H1 (cell line): ENCODE measurements around the gene CASP8AP2. TPM values are rescaled to one million over a fixed set of nuclear protein-coding genes. Genes with fewer than 3 reads are reported as not detected.

Experiments used
- CTCF ChIA-PET: fragments of 300-600 bp; sonication (Branson Sonifier 250); formaldehyde crosslinking; loops from one replicate; lab custom pipeline; 2021; ENCODE audit not compliant: partially characterized antibody; lab: Charles Lee
- POLR2A ChIA-PET: fragments of 300-600 bp; sonication (Branson Sonifier 250); formaldehyde crosslinking; loops from one replicate; lab custom pipeline; 2021; ENCODE audit warnings: inconsistent platforms; ENCODE audit not compliant: partially characterized antibody; lab: Charles Lee
- DNase-seq, 2 experiments: peaks; one replicate each; pipeline versions ENCODE4 v3.0.0 to v3.0.0-alpha.2; 2010 to 2022; ENCODE audit warnings: low spot score in 2 of 2, low read depth in 1 of 2, mixed read lengths in 1 of 2
- FAIRE-seq: peaks from 2 replicates; lab custom pipeline; 2011; peaks lifted over from hg19 to GRCh38; lab: Jason Lieb, UNC
- H2AFZ ChIP-seq: 2 replicates; pipeline ENCODE4 v1.8.1; 2012; ENCODE audit warnings: low read length, inconsistent platforms
- H2AK5ac ChIP-seq: 2 replicates; pipeline ENCODE4 v1.6.1; 2013; ENCODE audit warnings: low read depth, low read length
- H2BK120ac ChIP-seq: replicated peaks from 2 replicates; pipeline ENCODE3; 2013; ENCODE audit warnings: low read depth, low read length, inconsistent platforms
- H2BK12ac ChIP-seq: 2 replicates; pipeline ENCODE4 v1.6.1; 2013; ENCODE audit warnings: low read depth, low read length
- H2BK15ac ChIP-seq: 2 replicates; pipeline ENCODE4 v1.6.1; 2013; ENCODE audit warnings: low read length
- H2BK20ac ChIP-seq: 2 replicates; pipeline ENCODE4 v1.6.1; 2013; ENCODE audit warnings: low read length
- H2BK5ac ChIP-seq: 2 replicates; pipeline ENCODE4 v1.6.1; 2013; ENCODE audit warnings: low read depth, low read length
- H3K14ac ChIP-seq: 2 replicates; pipeline ENCODE4 v1.6.1; 2013; ENCODE audit warnings: inconsistent platforms; ENCODE audit not compliant: insufficient read length
- H3K18ac ChIP-seq: 2 replicates; pipeline ENCODE4 v1.6.1; 2013; ENCODE audit warnings: low read length; ENCODE audit errors: extremely low read depth
- H3K23ac ChIP-seq: 2 replicates; pipeline ENCODE4 v1.6.1; 2013; ENCODE audit warnings: inconsistent platforms; ENCODE audit not compliant: insufficient read length
- H3K23me2 ChIP-seq: 2 replicates; pipeline ENCODE4 v1.6.1; 2013; ENCODE audit warnings: low read depth, low read length
- H3K27ac ChIP-seq: 2 replicates; pipeline ENCODE4 v1.6.1; 2011; ENCODE audit warnings: low read depth, low read length, inconsistent platforms
- H3K27me3 ChIP-seq, 4 experiments: replicated peaks in 1 of 4; 1 replicate in 1 of 4; 2 replicates in 3 of 4; pipeline versions ENCODE4 v1.6.1 to v1.8.1; 2011 to 2013; ENCODE audit warnings: low read length in 3 of 4, mild to moderate bottlenecking in 3 of 4, inconsistent platforms in 2 of 4, mixed read lengths in 2 of 4, moderate library complexity in 1 of 4; ENCODE audit not compliant: control insufficient read depth in 3 of 4, insufficient read depth in 3 of 4; ENCODE audit errors: extremely low read depth in 1 of 4
- H3K36me3 ChIP-seq, 4 experiments: 2 replicates each; pipeline versions ENCODE4 v1.6.1 to v1.8.1; 2011 to 2013; ENCODE audit warnings: mild to moderate bottlenecking in 4 of 4, low read length in 3 of 4, moderate library complexity in 2 of 4, control low read depth in 1 of 4, inconsistent platforms in 1 of 4; ENCODE audit not compliant: insufficient read depth in 4 of 4, control insufficient read depth in 2 of 4
- H3K4ac ChIP-seq: replicated peaks from 2 replicates; pipeline ENCODE3; 2013; ENCODE audit warnings: low read length, low read depth, mixed read lengths, inconsistent platforms; ENCODE audit not compliant: insufficient read length
- H3K4me1 ChIP-seq, 4 experiments: replicated peaks in 1 of 4; 1 replicate in 1 of 4; 2 replicates in 3 of 4; pipeline versions ENCODE4 v1.6.1 to v1.8.1; 2011 to 2013; ENCODE audit warnings: low read length in 3 of 4, inconsistent platforms in 2 of 4, mixed read lengths in 1 of 4; ENCODE audit not compliant: insufficient read depth in 4 of 4, control insufficient read depth in 3 of 4
- H3K4me2 ChIP-seq, 2 experiments: 2 replicates each; pipeline versions ENCODE4 v1.6.1 to v1.8.1; 2011 to 2013; ENCODE audit warnings: low read depth in 2 of 2, low read length in 2 of 2, control low read depth in 1 of 2, inconsistent platforms in 1 of 2, mild to moderate bottlenecking in 1 of 2; ENCODE audit not compliant: insufficient read depth in 1 of 2
- H3K4me3 ChIP-seq, 4 experiments: fragments of 200-600, 300-600 bp in 1 of 4; sonication (generic), shearing (Covaris generic), sonication (Bioruptor Twin) in 1 of 4; 2 replicates each; pipeline versions ENCODE4 v1.5.1 to v1.8.1; 2011 to 2016; ENCODE audit warnings: low read length in 4 of 4, low read depth in 3 of 4, control low read depth in 2 of 4, inconsistent platforms in 2 of 4, mild to moderate bottlenecking in 2 of 4, mixed read lengths in 1 of 4, moderate library complexity in 1 of 4; ENCODE audit not compliant: insufficient read depth in 2 of 4; ENCODE audit errors: extremely low read depth in 1 of 4
- H3K56ac ChIP-seq: replicated peaks from 2 replicates; pipeline ENCODE3; 2013; ENCODE audit warnings: low read depth, mild to moderate bottlenecking, mixed read lengths, low read length, inconsistent platforms; ENCODE audit not compliant: insufficient read length
- H3K79me1 ChIP-seq: 2 replicates; pipeline ENCODE4 v1.6.1; 2013; ENCODE audit warnings: low read depth, low read length, control low read depth
- H3K79me2 ChIP-seq, 2 experiments: 2 replicates each; pipeline versions ENCODE4 v1.6.1 to v1.8.1; 2012 to 2013; ENCODE audit warnings: low read length in 2 of 2, mild to moderate bottlenecking in 2 of 2, inconsistent platforms in 1 of 2; ENCODE audit not compliant: insufficient read depth in 2 of 2, control insufficient read depth in 1 of 2
- H3K9ac ChIP-seq, 4 experiments: replicated peaks in 1 of 4; 1 replicate in 1 of 4; 2 replicates in 3 of 4; pipeline versions ENCODE4 v1.6.1 to v1.8.1; 2011 to 2013; ENCODE audit warnings: low read depth in 3 of 4, low read length in 3 of 4, control low read depth in 2 of 4, mild to moderate bottlenecking in 2 of 4, moderate library complexity in 2 of 4, inconsistent platforms in 1 of 4; ENCODE audit errors: extremely low read depth in 1 of 4
- H3K9me3 ChIP-seq, 2 experiments: 2 replicates each; pipeline versions ENCODE4 v1.6.1 to v1.8.1; 2012 to 2013; ENCODE audit warnings: mild to moderate bottlenecking in 2 of 2, moderate library complexity in 2 of 2, control low read depth in 1 of 2, inconsistent platforms in 1 of 2, low read depth in 1 of 2, low read length in 1 of 2, mixed read lengths in 1 of 2; ENCODE audit not compliant: insufficient read depth in 2 of 2
- H4K20me1 ChIP-seq, 2 experiments: replicated peaks in 1 of 2; 2 replicates each; pipeline versions ENCODE3 to v1.8.1; 2011 to 2013; ENCODE audit warnings: inconsistent platforms in 2 of 2, low read length in 2 of 2, mild to moderate bottlenecking in 1 of 2; ENCODE audit not compliant: insufficient read depth in 2 of 2, control insufficient read depth in 1 of 2
- H4K5ac ChIP-seq: 2 replicates; pipeline ENCODE4 v1.6.1; 2013; ENCODE audit warnings: low read length, low read depth, mixed read lengths, inconsistent platforms; ENCODE audit not compliant: insufficient read length
- H4K8ac ChIP-seq: 2 replicates; pipeline ENCODE4 v1.8.0; 2013; ENCODE audit warnings: mild to moderate bottlenecking, moderate library complexity, low read length, inconsistent platforms; ENCODE audit not compliant: insufficient read depth; ENCODE audit errors: extremely low read depth
- H4K91ac ChIP-seq: replicated peaks from 2 replicates; pipeline ENCODE3; 2013; ENCODE audit warnings: low read length, mixed read lengths, inconsistent platforms; ENCODE audit not compliant: insufficient read length
- BCL11A ChIP-seq, 2 experiments: IDR thresholded peaks; one replicate each; pipeline ENCODE4 v1.6.1; 2011; ENCODE audit warnings: low read depth in 2 of 2, low read length in 2 of 2, mild to moderate bottlenecking in 2 of 2
- HDAC2 ChIP-seq, 2 experiments: fragments of 300-600 bp in 1 of 2; sonication (generic) in 1 of 2; IDR thresholded peaks; 2 replicates each; pipeline ENCODE4 v1.6.1; 2011 to 2012; ENCODE audit warnings: low read depth in 2 of 2, low read length in 2 of 2, mild to moderate bottlenecking in 2 of 2, moderate library complexity in 2 of 2, borderline replicate concordance in 1 of 2, inconsistent platforms in 1 of 2
- MAFK ChIP-seq: IDR thresholded peaks from 2 replicates; pipeline ENCODE4 v1.6.1; 2012; ENCODE audit warnings: low read depth, mild to moderate bottlenecking, improper control_type of control experiment, low read length
- RBBP5 ChIP-seq: IDR thresholded peaks from 2 replicates; pipeline ENCODE4 v1.7.1; 2012; ENCODE audit warnings: low read depth, mild to moderate bottlenecking, inconsistent platforms, low read length, moderate library complexity, borderline replicate concordance
- SP1 ChIP-seq: IDR thresholded peaks from 2 replicates; pipeline ENCODE4 v1.6.1; 2011; ENCODE audit warnings: low read depth, low read length
- TBP ChIP-seq: IDR thresholded peaks from 2 replicates; pipeline ENCODE4 v1.6.1; 2011; ENCODE audit warnings: low read depth, low read length, improper control_type of control experiment
- WGBS, 2 experiments: shearing (Covaris generic) in 1 of 2; methylation state at CpG; one replicate each; pipeline versions ENCODE4 v1.1.6 to v1.1.7; 2013 to 2015; ENCODE audit warnings: low lambda C conversion rate in 2 of 2, mixed read lengths in 2 of 2, inconsistent platforms in 1 of 2, low coverage in 1 of 2, missing lambda C conversion rate in 1 of 2; ENCODE audit not compliant: insufficient replicate concordance in 2 of 2, insufficient coverage in 1 of 2, insufficient read length in 1 of 2; ENCODE audit errors: extremely low coverage in 1 of 2, missing lambda C conversion rate in 1 of 2; 5-methylcytosine and 5-hydroxymethylcytosine counted together
- polyA plus RNA-seq, 7 experiments: library from polyadenylated mRNA; depleted of rRNA in 3 of 7; stranded (reverse) in 5 of 7; unstranded in 2 of 7; fragments of >200 nt in 5 of 7; fragments of 200-250 nt in 2 of 7; gene quantifications; 1 replicate in 5 of 7; 2 replicates in 1 of 7; 4 replicates in 1 of 7; pipeline versions ENCODE4 v1.2.1 to v1.2.3, GENCODE V29; 2011 to 2013; ENCODE audit warnings: missing spikeins in 2 of 7, mixed read lengths in 2 of 7
- total RNA-seq: library from RNA; stranded (reverse); fragmentation: NEBNext Ultra II Directional; extraction: Animal tissue kit (Norgen Biotek cat#: 25700); gene quantifications from 2 replicates; pipeline ENCODE4 v1.2.1, GENCODE V29; 2021

The CASP8AP2 gene
- total and polyA plus RNA-seq, 2 of the 8 experiments (the other 6 are each of a cell fraction or from before 2014, with no cell fraction given) = 6.9 to 32.1 TPM

GRCh38 chr6:89862698-89863097, 33.0 kb downstream of the CASP8AP2 start:
- WGBS, 2 experiments = 81% methylated on average over 2 of the region's 2 CpGs; no CpG with 5 or more reads in 1 of the 2 experiments
- H2BK15ac ChIP-seq = no peak overlapping the region
- H3K79me1 ChIP-seq = no peaks in the 10 kb centered on the region
- no peak overlapping the region for H2AFZ ChIP-seq
- ChIA-PET POLR2A (interaction anchor here (1.3 kb wide), 1 partner anchor 10 kb away, joined by 5 read pairs; no protein-coding TSS in a partner anchor), CTCF (no interaction called here)
- H2BK5ac ChIP-seq = no peak overlapping the region
- FAIRE-seq (no peak), DNase-seq (no peak)
- H3K27me3 ChIP-seq = no peaks in the 10 kb centered on the region
- H2BK12ac ChIP-seq = no peak overlapping the region
- H3K9me3 ChIP-seq = peaks cover 0 to 2% of the 10 kb centered on the region in 2 experiments; a peak in 1 of 4 replicates
- peaks cover 14 to 87% (median 60%) of the 10 kb centered on the region in 4 experiments; a peak in 7 of 8 replicates for H3K36me3 ChIP-seq
- H3K27ac ChIP-seq = no peak overlapping the region
- H4K8ac ChIP-seq = no peak overlapping the region
- no peak overlapping the region for H4K5ac ChIP-seq
- H3K56ac ChIP-seq = no peak overlapping the region
- no peaks in the 10 kb centered on the region for H3K4me1 ChIP-seq
- no peak overlapping the region for H3K23ac ChIP-seq
- H2AK5ac ChIP-seq = no peak overlapping the region
- no peak overlapping the region for H3K14ac ChIP-seq
- no peak overlapping the region for H3K4me3 ChIP-seq
- H3K23me2 ChIP-seq = no peaks in the 10 kb centered on the region
- no peak overlapping the region for H3K9ac ChIP-seq
- H4K20me1 ChIP-seq = peaks cover 0 to 2% of the 10 kb centered on the region in 2 experiments
- H2BK120ac ChIP-seq = no peak overlapping the region
- H3K79me2 ChIP-seq = no peaks in the 10 kb centered on the region
- no peak overlapping the region for H3K18ac ChIP-seq
- no peak overlapping the region for H3K4me2 ChIP-seq
- no peak overlapping the region for H3K4ac ChIP-seq
- H4K91ac ChIP-seq = no peak overlapping the region
- H2BK20ac ChIP-seq = no peak overlapping the region
- TF ChIP-seq HDAC2 (IDR thresholded peaks at IDR 0.05; ENCODE audit: borderline replicate concordance in 1 of 2, low read depth in 2 of 2, low read length in 2 of 2) (no peak), TBP (no peak), RBBP5 (no peak), BCL11A (IDR thresholded peaks at IDR 0.05; ENCODE audit: low read depth in 2 of 2, low read length in 2 of 2) (no peak), SP1 (no peak), MAFK (no peak)
